ENCODE measurements around the gene TIMM50. TPM values are rescaled to one million over a fixed set of nuclear protein-coding genes. Genes with fewer than 3 reads are reported as not detected.

Gene TIMM50
- total RNA-seq, 6 donors from 2014 or later: 47.8 to 80.9 (median 54.4) TPM

- ATAC-seq (ENCODE audit: low FRiP score in 2 of 2) (no peak), DNase-seq (no peak)
- Histone ChIP-seq H3K27ac (no peak overlapping the region), H3K27me3 (peaks cover 0 to 7% (median 3%) of the 10 kb centered on the region in 4 donors), H3K4me3 (no peak overlapping the region), H3K4me1 (peaks cover under 1 to 4% (median 1%) of the 10 kb centered on the region in 4 donors), H3K9me3 (no peaks in the 10 kb centered on the region), H3K36me3 (no peaks in the 10 kb centered on the region)
- TF ChIP-seq CTCF (IDR thresholded peaks at IDR 0.05) (no peak), POLR2AphosphoS5 (IDR thresholded peaks at IDR 0.05) (no peak), EP300 (IDR thresholded peaks at IDR 0.05) (no peak), POLR2A (IDR thresholded peaks at IDR 0.05) (no peak)
- WGBS, 2 donors: 84 to 86% methylated on average over 8 of the region's 8 CpGs
These were observed 40.2 kb downstream of the TIMM50 start for GRCh38 chr19:39520541-39521484.

GRCh38 chr19:39524495-39524894, 43.9 kb downstream of the TIMM50 start:
- TF ChIP-seq CTCF (IDR thresholded peaks at IDR 0.05): no peak
- no peak for TF ChIP-seq POLR2AphosphoS5 (IDR thresholded peaks at IDR 0.05)
- TF ChIP-seq EP300 (IDR thresholded peaks at IDR 0.05): no peak
- no peak for TF ChIP-seq POLR2A (IDR thresholded peaks at IDR 0.05)
- peak in 1 of 2 donors; percentile 62 for ATAC-seq (ENCODE audit: low FRiP score in 2 of 2)
- WGBS, 2 donors: 77 to 84% methylated on average over 8 of the region's 8 CpGs

GRCh38 chr19:39525205-39525604, 44.6 kb downstream of the TIMM50 start:
- H3K36me3 ChIP-seq: no peaks in the 10 kb centered on the region
- H3K27ac ChIP-seq: no peak overlapping the region
- H3K9me3 ChIP-seq: no peaks in the 10 kb centered on the region
- no peak for DNase-seq
- no peaks in the 10 kb centered on the region for H3K4me1 ChIP-seq
- 99% methylated on average over 3 of the region's 3 CpGs for WGBS, 2 donors
- no peak for TF ChIP-seq POLR2A (IDR thresholded peaks at IDR 0.05)
- no peak for TF ChIP-seq POLR2AphosphoS5 (IDR thresholded peaks at IDR 0.05)
- TF ChIP-seq EP300 (IDR thresholded peaks at IDR 0.05): no peak
- TF ChIP-seq CTCF (IDR thresholded peaks at IDR 0.05): no peak
- no peak overlapping the region for H3K4me3 ChIP-seq
- ATAC-seq (ENCODE audit: low FRiP score in 2 of 2): no peak
- H3K27me3 ChIP-seq: no peaks in the 10 kb centered on the region

More at GRCh38 chr19:39524495-39524894, 43.9 kb downstream of the TIMM50 start:
- H3K9me3 ChIP-seq: no peaks in the 10 kb centered on the region
- DNase-seq: no peak
- no peak overlapping the region for H3K4me3 ChIP-seq
- H3K36me3 ChIP-seq: no peaks in the 10 kb centered on the region
- H3K4me1 ChIP-seq: no peaks in the 10 kb centered on the region
- no peak overlapping the region for H3K27ac ChIP-seq
- H3K27me3 ChIP-seq: no peaks in the 10 kb centered on the region

- no peaks in the 10 kb centered on the region for H3K9me3 ChIP-seq
- peak overlapping the region; percentile 82 to 99 (median 86) for H3K4me3 ChIP-seq
- DNase-seq (no peak), ATAC-seq (ENCODE audit: low FRiP score in 2 of 2) (no peak)
- no peaks in the 10 kb centered on the region for H3K27me3 ChIP-seq
- no peaks in the 10 kb centered on the region for H3K36me3 ChIP-seq
- H3K4me1 ChIP-seq: peaks cover 10 to 19% (median 17%) of the 10 kb centered on the region in 4 donors
- TF ChIP-seq POLR2A (IDR thresholded peaks at IDR 0.05) (no peak), CTCF (IDR thresholded peaks at IDR 0.05) (no peak), EP300 (IDR thresholded peaks at IDR 0.05) (no peak), POLR2AphosphoS5 (IDR thresholded peaks at IDR 0.05) (no peak)
- peak overlapping the region; percentile 75 to 89 (median 86) for H3K27ac ChIP-seq
- WGBS, 2 donors: 39 to 48% methylated on average over 14 of the region's 14 CpGs
These were observed 51.2 kb downstream of the TIMM50 start for GRCh38 chr19:39531834-39532232.
